Gastroesophageal sphincter (tissue), 4 donors: Measurements from ENCODE around the gene AGTRAP. TPM values are rescaled to one million over a fixed set of nuclear protein-coding genes. Genes with fewer than 3 reads are reported as not detected.

ENCODE experiments used
- ATAC-seq: fragments of 150-250 bp; one replicate; pipeline ENCODE4 v1.9.1; 2016; ENCODE audit warnings: mild to moderate bottlenecking, moderate library complexity
- H3K27ac ChIP-seq, 4 donors: fragments of 200-600 bp; sonication (generic) in 3 of 4; 1 replicate in 3 of 4; 2 replicates in 1 of 4; pipeline ENCODE4 v1.5.1; 2016 to 2019
- H3K27me3 ChIP-seq: fragments of 200-600 bp; sonication (generic); one replicate; pipeline ENCODE4 v1.5.1; 2019
- H3K36me3 ChIP-seq, 2 donors: fragments of 200-600 bp; sonication (generic); one replicate each; pipeline ENCODE4 v1.5.1; 2019; ENCODE audit warnings: control low read depth in 1 of 2
- H3K4me1 ChIP-seq, 3 donors: fragments of 200-600 bp; sonication (generic); 1 replicate in 2 of 3; 2 replicates in 1 of 3; pipeline ENCODE4 v1.5.1; 2016 to 2019; ENCODE audit warnings: control low read depth in 2 of 3
- H3K4me3 ChIP-seq, 2 donors: fragments of 200-600 bp; sonication (generic); one replicate each; pipeline ENCODE4 v1.5.1; 2019; ENCODE audit warnings: mild to moderate bottlenecking in 1 of 2, moderate library complexity in 1 of 2
- H3K9me3 ChIP-seq, 3 donors: fragments of 200-600 bp; sonication (generic); one replicate each; pipeline ENCODE4 v1.5.1; 2017 to 2019; ENCODE audit warnings: control low read depth in 2 of 3
- EP300 ChIP-seq: sonication (generic); formaldehyde crosslinking; IDR thresholded peaks from one replicate; pipeline ENCODE4 v1.6.1; 2017; ENCODE audit warnings: antibody characterized with exemption, mild to moderate bottlenecking
- POLR2A ChIP-seq, 2 donors: fragments of 450-650 bp; IDR thresholded peaks; one replicate each; pipeline ENCODE4 v1.6.1; 2017; ENCODE audit warnings: antibody characterized with exemption in 2 of 2, mild to moderate bottlenecking in 2 of 2, moderate library complexity in 1 of 2
- POLR2AphosphoS5 ChIP-seq: sonication (generic); formaldehyde crosslinking; IDR thresholded peaks from one replicate; pipeline ENCODE4 v1.6.1; 2017; ENCODE audit warnings: antibody characterized with exemption
- WGBS, 2 donors: methylation state at CpG; one replicate each; pipeline ENCODE4 v1.1.5; 2018; ENCODE audit warnings: low coverage in 1 of 2; 5-methylcytosine and 5-hydroxymethylcytosine counted together
- total RNA-seq, 4 donors: library from RNA; depleted of rRNA; stranded (reverse); fragments of >200 nt; gene quantifications; one replicate each; pipeline ENCODE4 v1.1.0, GENCODE V29; 2016
- TF ChIP-seq, protein P1 (sequence below), 4 experiments: fragments of 200-600 bp in 2 of 4; fragments of 450-650 bp in 2 of 4; sonication (generic) in 1 of 4; IDR thresholded peaks; one replicate each; pipeline ENCODE4 v1.5.1; 2017 to 2019; ENCODE audit warnings: antibody characterized with exemption in 4 of 4, mild to moderate bottlenecking in 2 of 4, moderate library complexity in 2 of 4

AGTRAP gene
- total RNA-seq, 4 donors from 2014 or later: 32.2 to 56.4 (median 40.5) TPM

DNA sequence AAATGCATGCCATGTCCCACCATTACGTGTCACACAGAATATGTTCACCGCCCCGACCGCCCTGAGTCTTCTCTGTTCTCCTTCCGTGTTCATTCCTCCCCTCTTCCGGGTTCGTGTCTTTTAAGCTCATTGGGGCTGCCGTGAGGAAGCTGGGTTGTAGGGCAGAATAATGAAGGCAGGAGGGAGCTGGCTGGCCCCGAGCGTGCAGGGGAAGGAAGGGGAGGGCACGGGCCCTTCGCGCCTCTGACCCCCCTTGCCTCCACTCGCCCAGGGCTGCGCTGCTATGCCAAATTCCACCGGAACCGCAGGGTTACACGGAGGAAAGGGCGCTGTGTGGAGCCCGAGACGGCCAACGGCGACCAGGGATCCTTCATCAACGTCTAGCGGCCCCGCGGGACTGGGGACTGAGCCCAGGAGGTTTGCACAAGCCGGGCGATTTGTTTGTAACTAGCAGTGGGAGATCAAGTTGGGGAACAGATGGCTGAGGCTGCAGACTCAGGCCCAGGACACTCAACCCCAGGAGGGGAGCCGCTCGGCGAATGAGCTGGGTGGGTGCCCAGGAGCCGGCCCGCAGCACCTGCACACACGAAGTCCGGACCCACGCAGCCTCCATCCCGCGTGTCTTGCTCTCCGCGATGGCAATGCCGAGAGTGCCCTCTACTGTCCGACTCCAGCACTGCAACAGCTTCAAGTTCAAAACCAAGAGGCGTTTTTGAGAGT, 16.5 kb upstream of the AGTRAP start:
- Histone ChIP-seq H3K27me3 (peaks cover 19% of the 10 kb centered on the region), H3K4me3 (peak overlapping the region; percentile 12 to 46), H3K4me1 (peaks cover 0 to 35% (median 0%) of the 10 kb centered on the region in 3 donors), H3K27ac (peak overlapping the region in 3 of 4 donors; percentile 20 to 56 (median 26)), H3K36me3 (no peaks in the 10 kb centered on the region), H3K9me3 (no peaks in the 10 kb centered on the region)
- ATAC-seq: peak; percentile 72
- no peak for TF ChIP-seq EP300
- TF ChIP-seq, protein P1, sequence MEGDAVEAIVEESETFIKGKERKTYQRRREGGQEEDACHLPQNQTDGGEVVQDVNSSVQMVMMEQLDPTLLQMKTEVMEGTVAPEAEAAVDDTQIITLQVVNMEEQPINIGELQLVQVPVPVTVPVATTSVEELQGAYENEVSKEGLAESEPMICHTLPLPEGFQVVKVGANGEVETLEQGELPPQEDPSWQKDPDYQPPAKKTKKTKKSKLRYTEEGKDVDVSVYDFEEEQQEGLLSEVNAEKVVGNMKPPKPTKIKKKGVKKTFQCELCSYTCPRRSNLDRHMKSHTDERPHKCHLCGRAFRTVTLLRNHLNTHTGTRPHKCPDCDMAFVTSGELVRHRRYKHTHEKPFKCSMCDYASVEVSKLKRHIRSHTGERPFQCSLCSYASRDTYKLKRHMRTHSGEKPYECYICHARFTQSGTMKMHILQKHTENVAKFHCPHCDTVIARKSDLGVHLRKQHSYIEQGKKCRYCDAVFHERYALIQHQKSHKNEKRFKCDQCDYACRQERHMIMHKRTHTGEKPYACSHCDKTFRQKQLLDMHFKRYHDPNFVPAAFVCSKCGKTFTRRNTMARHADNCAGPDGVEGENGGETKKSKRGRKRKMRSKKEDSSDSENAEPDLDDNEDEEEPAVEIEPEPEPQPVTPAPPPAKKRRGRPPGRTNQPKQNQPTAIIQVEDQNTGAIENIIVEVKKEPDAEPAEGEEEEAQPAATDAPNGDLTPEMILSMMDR (IDR thresholded peaks at IDR 0.05): peak; percentile 89 to 93 (median 92)
- TF ChIP-seq POLR2A (IDR thresholded peaks at IDR 0.05): no peak
- TF ChIP-seq POLR2AphosphoS5: no peak
- 4 to 28% methylated on average over 6 to 10 of the region's 44 CpGs for WGBS, 2 donors

DNA sequence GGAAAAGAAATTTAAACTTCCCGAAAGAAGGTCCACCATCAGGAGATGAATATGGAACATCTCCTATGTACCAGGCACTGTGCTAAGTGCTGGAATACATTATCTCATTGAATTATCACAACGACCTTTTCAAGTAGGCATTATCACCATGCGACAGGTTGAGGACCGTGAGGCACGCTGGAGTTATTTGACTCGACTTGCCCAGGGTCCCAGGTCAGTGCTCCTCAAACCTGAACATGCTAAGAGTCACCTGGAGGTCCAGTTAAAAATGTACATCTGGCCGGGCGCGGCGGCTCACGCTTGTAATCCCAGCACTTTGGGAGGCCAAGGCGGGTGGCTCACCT, 15.9 kb upstream of the AGTRAP start:
- 56 to 76% methylated on average over 6 to 9 of the region's 12 CpGs for WGBS, 2 donors
- H3K27ac ChIP-seq: no peak overlapping the region
- no peak for TF ChIP-seq POLR2AphosphoS5
- TF ChIP-seq, protein P1 (IDR thresholded peaks at IDR 0.05): no peak
- no peak for TF ChIP-seq POLR2A (IDR thresholded peaks at IDR 0.05)
- TF ChIP-seq EP300: no peak
- no peaks in the 10 kb centered on the region for H3K9me3 ChIP-seq
- peak overlapping the region in 1 of 2 donors; percentile 46 for H3K4me3 ChIP-seq
- H3K36me3 ChIP-seq: no peaks in the 10 kb centered on the region
- peaks cover 0 to 35% (median 0%) of the 10 kb centered on the region in 3 donors for H3K4me1 ChIP-seq
- peak; percentile 7 for ATAC-seq
- peaks cover 14% of the 10 kb centered on the region for H3K27me3 ChIP-seq

DNA sequence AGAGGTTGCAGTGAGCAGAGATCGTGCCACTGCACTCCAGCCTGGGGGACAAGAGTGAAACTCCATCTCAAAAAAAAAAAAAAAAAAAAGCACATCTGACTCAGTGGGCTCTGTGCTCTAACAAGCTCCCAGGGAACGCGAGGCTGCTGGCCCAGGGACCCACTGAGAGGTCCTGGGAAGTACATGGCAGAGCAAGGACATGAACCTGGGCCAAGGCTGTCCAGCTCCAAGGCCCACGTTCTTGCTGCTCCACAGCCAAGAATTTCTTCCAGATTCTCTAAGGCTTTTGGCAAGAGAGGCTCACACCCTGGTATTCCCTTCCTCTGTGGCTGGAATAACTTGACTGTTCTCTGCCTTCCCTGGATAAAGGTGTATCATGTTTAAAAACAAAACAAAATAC, 15.4 kb upstream of the AGTRAP start:
- TF ChIP-seq, protein P1 (IDR thresholded peaks at IDR 0.05): no peak
- H3K27ac ChIP-seq: no peak overlapping the region
- H3K27me3 ChIP-seq: peaks cover 9% of the 10 kb centered on the region
- ATAC-seq: peak; percentile 27
- WGBS, 2 donors: 0 to 22% methylated on average over 1 to 3 of the region's 4 CpGs
- H3K9me3 ChIP-seq: no peaks in the 10 kb centered on the region
- H3K4me1 ChIP-seq: peaks cover 0 to 35% (median 0%) of the 10 kb centered on the region in 3 donors
- H3K4me3 ChIP-seq: no peak overlapping the region
- no peaks in the 10 kb centered on the region for H3K36me3 ChIP-seq

DNA sequence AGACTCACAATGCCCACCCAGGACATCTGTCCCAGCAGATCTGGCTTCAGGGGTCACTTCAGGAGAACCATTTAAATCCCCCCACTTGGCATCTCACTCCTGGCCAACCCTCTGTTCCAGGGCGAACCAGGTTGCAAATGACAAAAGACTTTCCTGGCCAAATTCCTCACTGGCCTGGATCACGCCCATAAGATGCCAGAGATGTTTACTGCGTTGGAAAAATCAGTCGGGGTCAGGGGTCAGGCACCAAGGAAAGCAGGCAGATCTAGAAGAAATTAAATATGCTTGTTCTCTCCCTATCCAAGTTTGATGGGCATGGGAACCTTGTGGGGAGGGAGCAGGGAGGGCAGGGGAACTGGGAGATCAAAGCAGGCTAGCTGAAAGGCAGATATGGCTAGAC, 14.6 kb upstream of the AGTRAP start:
- 90% methylated on average over 2 of the region's 4 CpGs; no CpG with 5 or more reads in 1 of the 2 donors for WGBS, 2 donors
- no peak overlapping the region for H3K27ac ChIP-seq
- H3K27me3 ChIP-seq: peaks cover under 1% of the 10 kb centered on the region
- H3K36me3 ChIP-seq: no peaks in the 10 kb centered on the region
- H3K9me3 ChIP-seq: no peaks in the 10 kb centered on the region
- peaks cover 0 to 35% (median 0%) of the 10 kb centered on the region in 3 donors for H3K4me1 ChIP-seq
- no peak for TF ChIP-seq POLR2A (IDR thresholded peaks at IDR 0.05)
- no peak for TF ChIP-seq POLR2AphosphoS5
- TF ChIP-seq, protein P1 (IDR thresholded peaks at IDR 0.05): no peak
- no peak for TF ChIP-seq EP300
- H3K4me3 ChIP-seq: no peak overlapping the region
- no peak for ATAC-seq

DNA sequence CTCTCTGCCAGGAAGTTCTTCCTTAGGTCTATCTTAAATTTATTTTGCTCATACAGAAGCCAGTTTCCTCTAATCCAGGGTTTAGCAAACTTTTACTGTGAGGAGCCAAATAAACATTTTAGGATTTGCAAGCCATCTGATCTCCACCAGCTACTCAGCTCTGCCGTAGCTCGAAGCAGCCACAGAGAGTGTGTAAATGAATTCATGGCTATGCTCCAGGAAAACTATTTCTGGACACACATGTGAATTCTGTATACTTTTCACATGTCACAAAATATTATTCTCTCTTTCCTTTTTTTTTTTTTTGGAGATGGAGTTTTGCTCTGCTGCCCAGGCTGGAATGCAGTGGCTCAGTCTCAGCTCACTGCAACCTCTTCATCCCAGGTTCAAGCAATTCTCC, 13.4 kb upstream of the AGTRAP start:
- no peak for ATAC-seq
- Histone ChIP-seq H3K36me3 (no peaks in the 10 kb centered on the region), H3K4me3 (no peak overlapping the region), H3K27ac (peak overlapping the region in 1 of 4 donors; percentile 32), H3K4me1 (peaks cover 0 to 35% (median 0%) of the 10 kb centered on the region in 3 donors), H3K27me3 (no peaks in the 10 kb centered on the region), H3K9me3 (no peaks in the 10 kb centered on the region)
- 0 to 14% methylated on average over 2 of the region's 2 CpGs for WGBS, 2 donors
- TF ChIP-seq POLR2A (IDR thresholded peaks at IDR 0.05) (no peak), EP300 (no peak), POLR2AphosphoS5 (peak; percentile 55)
- TF ChIP-seq, protein P1 (IDR thresholded peaks at IDR 0.05): no peak
